HepG2 (cell line): ENCODE results near the gene SLITRK6.

ENCODE experiments used
- CSRNP2 ChIP-seq: sonication (generic); formaldehyde crosslinking; conservative IDR thresholded peaks from 2 replicates; pipeline ENCODE4 v1.8.0; 2022; ENCODE audit warnings: low read depth, missing genetic modification reagents
- ELF4 ChIP-seq: sonication (generic); formaldehyde crosslinking; IDR thresholded peaks from 2 replicates; pipeline ENCODE4 v1.5.0; 2020; ENCODE audit warnings: missing genetic modification reagents, mild to moderate bottlenecking, moderate library complexity, borderline replicate concordance
- NR1H2 ChIP-seq: sonication (generic); formaldehyde crosslinking; IDR thresholded peaks from 2 replicates; pipeline ENCODE4 v1.8.1; 2022; ENCODE audit warnings: low read depth, missing genetic modification reagents, borderline replicate concordance
- PHF20 ChIP-seq: sonication (generic); formaldehyde crosslinking; IDR thresholded peaks from 2 replicates; pipeline ENCODE4 v1.5.0; 2020; ENCODE audit warnings: mild to moderate bottlenecking, missing genetic modification reagents
- POLR2AphosphoS5 ChIP-seq: IDR thresholded peaks from 2 replicates; pipeline ENCODE4 v1.6.1; 2012; ENCODE audit warnings: low read depth, low read length
- SRSF1 ChIP-seq: fragments of 200-400 bp; formaldehyde crosslinking; optimal IDR thresholded peaks from 2 replicates; pipeline ENCODE3; 2017; ENCODE audit warnings: mild to moderate bottlenecking, low read depth, low read length, moderate library complexity
- ZBTB49 ChIP-seq: sonication (generic); formaldehyde crosslinking; IDR thresholded peaks from 2 replicates; pipeline ENCODE4 v1.4.0; 2020; ENCODE audit warnings: missing genetic modification reagents, borderline replicate concordance
- ZNF672 ChIP-seq: sonication (generic); formaldehyde crosslinking; IDR thresholded peaks from 2 replicates; pipeline ENCODE4 v1.8.1; 2022; ENCODE audit warnings: missing genetic modification reagents

GRCh38 chr13:85828094-85828684, 29.0 kb upstream of the SLITRK6 start:
- no peak for TF ChIP-seq ZBTB49 (CRISPR knock-in tag)
- no peak for TF ChIP-seq SRSF1
- TF ChIP-seq ZNF672 (CRISPR knock-in tag), result no peak
- TF ChIP-seq POLR2AphosphoS5, result no peak
- no peak for TF ChIP-seq PHF20 (CRISPR knock-in tag)
- TF ChIP-seq CSRNP2 (CRISPR knock-in tag), result no peak
- TF ChIP-seq NR1H2 (CRISPR knock-in tag), result no peak
- no peak for TF ChIP-seq ELF4 (CRISPR knock-in tag)
